Naive thymus-derived CD4-positive, alpha-beta T cell (primary cell): Measurements from ENCODE around the gene IFT25. TPM values are rescaled to one million over a fixed set of nuclear protein-coding genes. Genes with fewer than 3 reads are reported as not detected.
"Not testable (repeated sequence)": the region's sequence is repeated elsewhere in the genome, so short reads cannot be mapped to it uniquely, and the experiment has no call there.

Experiments
- ATAC-seq: fragments of 150-1000 bp; cut with Tn5 transposase; 2 replicates; pipeline ENCODE4 v1.10.0; 2021; ENCODE audit warnings: mild to moderate bottlenecking, moderate library complexity
- CTCF ChIA-PET: fragments of 350-600 bp; sonication (Branson Sonifier 250); formaldehyde crosslinking; loops from one replicate; lab custom pipeline; 2021; ENCODE audit warnings: antibody characterized with exemption; lab: Charles Lee
- POLR2A ChIA-PET: fragments of 350-600 bp; sonication (Branson Sonifier 250); formaldehyde crosslinking; loops from one replicate; lab custom pipeline; 2021; ENCODE audit warnings: antibody characterized with exemption, inconsistent platforms; lab: Charles Lee
- DNase-seq, 9 donors: peaks; one replicate each; pipeline versions ENCODE4 v3.0.0 to v3.0.0-alpha.2; 2020 to 2022; ENCODE audit warnings: mixed read lengths in 1 of 9
- H3K27ac ChIP-seq: one replicate; pipeline ENCODE4 v1.7.0; 2013; ENCODE audit warnings: mild to moderate bottlenecking, low read depth, low read length, moderate library complexity
- H3K27me3 ChIP-seq, 2 donors: one replicate each; pipeline ENCODE4 v1.7.0; 2013; ENCODE audit warnings: low read length in 2 of 2, mild to moderate bottlenecking in 2 of 2, moderate library complexity in 2 of 2; ENCODE audit not compliant: control insufficient read depth in 2 of 2, insufficient read depth in 2 of 2
- H3K36me3 ChIP-seq, 3 experiments: 1 replicate in 2 of 3; 2 replicates in 1 of 3; pipeline ENCODE4 v1.7.0; 2013; ENCODE audit warnings: low read length in 3 of 3, mild to moderate bottlenecking in 3 of 3, moderate library complexity in 1 of 3; ENCODE audit not compliant: insufficient read depth in 3 of 3, control insufficient read depth in 2 of 3
- H3K4me1 ChIP-seq, 2 donors: one replicate each; pipeline ENCODE4 v1.7.0; 2013; ENCODE audit warnings: low read length in 2 of 2, mild to moderate bottlenecking in 2 of 2, moderate library complexity in 1 of 2; ENCODE audit not compliant: control insufficient read depth in 2 of 2, insufficient read depth in 2 of 2
- H3K4me3 ChIP-seq: 2 replicates; pipeline ENCODE4 v1.7.0; 2013; ENCODE audit warnings: mild to moderate bottlenecking, low read length
- H3K9me3 ChIP-seq, 3 experiments: 1 replicate in 2 of 3; 2 replicates in 1 of 3; pipeline ENCODE4 v1.7.0; 2013; ENCODE audit warnings: low read length in 3 of 3; ENCODE audit not compliant: control insufficient read depth in 2 of 3
- H3K27ac Mint-ChIP-seq, 9 donors: one replicate each; pipeline ENCODE4 v1.8.0; 2020 to 2022; ENCODE audit warnings: mixed read lengths in 9 of 9, mild to moderate bottlenecking in 8 of 9, moderate library complexity in 5 of 9, inconsistent platforms in 2 of 9
- H3K27me3 Mint-ChIP-seq, 5 donors: one replicate each; pipeline ENCODE4 v1.8.0; 2021 to 2022; ENCODE audit warnings: mixed read lengths in 5 of 5, mild to moderate bottlenecking in 1 of 5
- H3K36me3 Mint-ChIP-seq, 5 donors: one replicate each; pipeline ENCODE4 v1.8.0; 2020 to 2022; ENCODE audit warnings: mixed read lengths in 5 of 5, mild to moderate bottlenecking in 3 of 5, inconsistent platforms in 1 of 5
- H3K4me1 Mint-ChIP-seq, 7 donors: one replicate each; pipeline ENCODE4 v1.8.0; 2020 to 2022; ENCODE audit warnings: mixed read lengths in 7 of 7, mild to moderate bottlenecking in 3 of 7, inconsistent platforms in 1 of 7
- H3K4me3 Mint-ChIP-seq, 10 donors: one replicate each; pipeline ENCODE4 v1.8.0; 2020 to 2022; ENCODE audit warnings: mild to moderate bottlenecking in 10 of 10, mixed read lengths in 10 of 10, moderate library complexity in 6 of 10, inconsistent platforms in 2 of 10
- H3K9me3 Mint-ChIP-seq, 11 donors: one replicate each; pipeline ENCODE4 v1.8.0; 2020 to 2022; ENCODE audit warnings: mixed read lengths in 11 of 11, mild to moderate bottlenecking in 4 of 11, inconsistent platforms in 1 of 11, moderate library complexity in 1 of 11
- intact Hi-C, 2 donors: fragments of 100-400 bp; cut with micrococcal nuclease; formaldehyde crosslinking; loops; one replicate each; pipeline ENCODE4 v1.15.1; 2023
- polyA plus RNA-seq, 2 donors: library from polyadenylated mRNA; unstranded; fragments of 300-500 nt; fragmentation: Illumina TruSeq; gene quantifications; one replicate each; pipeline ENCODE4 v1.2.3, GENCODE V29; 2021
- total RNA-seq, 6 experiments: library from RNA in 5 of 6; stranded (reverse) in 5 of 6; gene quantifications; 1 replicate in 5 of 6; 2 replicates in 1 of 6; pipeline ENCODE4 v1.2.3 and lab custom pipeline; 2021 to 2026

Gene IFT25
- total RNA-seq (10 to 100 TPM; 17.5 to 59.9 (median 41.3) TPM), polyA plus RNA-seq (10 to 100 TPM; 38.0 to 53.7 TPM), total RNA-seq (lab: John Stamatoyannopoulos, UW) (8.5 reads per million, percentile 33 among the genes with 10 or more reads in this experiment)

DNA sequence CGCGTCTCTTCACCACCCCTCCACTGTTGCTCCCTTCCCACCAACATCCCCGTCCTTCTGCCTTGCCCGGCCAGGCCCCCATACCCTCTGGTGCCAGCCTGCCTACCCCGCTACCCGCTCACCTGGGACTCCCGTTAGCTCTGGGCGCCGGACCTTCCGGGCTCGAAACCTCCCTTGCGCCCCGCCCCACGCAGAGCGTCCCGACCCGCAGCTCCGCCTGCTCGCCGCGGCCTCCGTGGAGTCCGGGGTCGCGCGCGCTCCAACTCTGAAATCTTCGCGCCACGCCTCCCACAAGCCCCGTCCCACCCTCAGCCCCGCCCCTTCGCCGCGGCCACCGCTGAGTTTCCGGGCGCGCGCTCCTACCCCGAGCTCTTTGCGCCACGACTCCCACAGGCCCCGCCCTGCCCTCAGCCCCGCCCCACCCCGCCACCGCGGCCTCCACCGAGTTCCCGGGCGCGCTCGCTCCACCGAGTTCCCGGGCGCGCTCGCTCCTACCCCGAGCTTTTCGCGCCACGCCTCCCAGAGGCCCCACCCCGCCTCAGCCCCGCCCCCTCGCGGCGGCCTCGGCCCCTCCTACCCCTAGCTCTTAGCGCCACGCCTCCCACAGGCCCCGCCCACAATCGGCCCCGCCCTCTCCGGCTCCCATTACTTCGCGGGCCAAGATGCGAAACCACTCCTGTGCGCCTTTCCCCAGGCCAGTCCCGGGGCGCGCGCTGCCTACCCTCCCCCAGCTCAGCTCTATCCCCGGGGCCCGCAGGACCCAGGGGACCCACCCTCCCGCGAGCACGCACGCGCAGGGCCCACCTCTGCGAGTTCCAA, at the start of gene IFT25:
Gene IFT25 (minus strand): TSS at position 267 of the 819 bp plus-strand sequence. CDS start 5,617 bp downstream, outside the sequence.
- H3K4me1 ChIP-seq = peaks cover 17 to 30% of the 10 kb centered on the region in 2 donors
- peak within 1 kb of the TSS; percentile 83 for H3K27ac ChIP-seq
- peak within 1 kb of the TSS; percentile 70 for H3K4me3 ChIP-seq
- peak within 1 kb of the TSS; percentile 91 to 97 (median 96) for H3K4me3 Mint-ChIP-seq
- ATAC-seq (peak; percentile 92), DNase-seq (peak; percentile 96 to 100 (median 99))
- no peaks in the 10 kb centered on the region for H3K27me3 Mint-ChIP-seq
- ChIA-PET CTCF (interaction anchor here (1.4 to 2.3 kb wide), 3 partner anchors 9 to 85 kb away, joined by 5 to 10 read pairs (median 8); no protein-coding TSS in a partner anchor), POLR2A (interaction anchor here (0.6 to 2.4 kb wide), 18 partner anchors 8 to 855 kb away, joined by 3 to 21 read pairs (median 4); partner anchors contain the start of genes TCEANC2, TMEM59, TTC22 and YIPF1)
- intact Hi-C loops = loop anchor here (1.0 to 10.0 kb wide), 20 partner anchors 14 to 1889 kb away; partner anchors contain the start of genes BTF3L4 (in 2 of the 2), NDC1 (in 2 of the 2), SSBP3 (in 2 of the 2) and TCEANC2 (in 2 of the 2)
- no peaks in the 10 kb centered on the region for H3K27me3 ChIP-seq
- no peaks in the 10 kb centered on the region for H3K36me3 ChIP-seq
- H3K27ac Mint-ChIP-seq = peak within 1 kb of the TSS; percentile 83 to 96 (median 93)
- H3K9me3 ChIP-seq = no peaks in the 10 kb centered on the region
- H3K36me3 Mint-ChIP-seq = peaks cover 0 to 15% (median 0%) of the 10 kb centered on the region in 5 donors
- H3K9me3 Mint-ChIP-seq = no peaks in the 10 kb centered on the region
- H3K4me1 Mint-ChIP-seq = peaks cover 33 to 64% (median 56%) of the 10 kb centered on the region in 7 donors

DNA sequence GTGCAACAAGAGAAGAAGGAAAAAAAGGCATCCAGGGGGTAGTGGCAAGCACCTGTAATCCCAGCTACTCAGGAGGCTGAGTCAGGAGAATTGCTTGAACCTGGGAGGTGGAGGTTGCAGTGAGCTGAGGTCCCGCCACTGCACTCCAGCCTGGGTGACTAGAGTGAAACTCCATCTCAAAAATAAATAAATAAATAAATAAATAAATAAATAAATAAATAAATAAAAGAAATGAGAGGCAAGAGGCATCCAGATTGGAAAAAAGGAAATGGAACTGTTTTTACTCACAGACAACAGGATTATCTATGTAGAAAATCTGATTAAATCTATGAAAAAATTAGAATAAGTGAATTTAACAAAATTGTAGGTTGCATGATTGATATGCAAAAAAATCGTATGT, 49.0 kb upstream of the IFT25 start:
- H3K9me3 Mint-ChIP-seq, DNase-seq, H3K27me3 ChIP-seq, H3K36me3 ChIP-seq, CTCF ChIA-PET, H3K36me3 Mint-ChIP-seq, H3K4me3 Mint-ChIP-seq, H3K27me3 Mint-ChIP-seq, H3K27ac Mint-ChIP-seq, intact Hi-C loops, ATAC-seq, POLR2A ChIA-PET, H3K4me1 ChIP-seq, H3K4me3 ChIP-seq, H3K4me1 Mint-ChIP-seq, H3K9me3 ChIP-seq, H3K27ac ChIP-seq: not testable (repeated sequence)

DNA sequence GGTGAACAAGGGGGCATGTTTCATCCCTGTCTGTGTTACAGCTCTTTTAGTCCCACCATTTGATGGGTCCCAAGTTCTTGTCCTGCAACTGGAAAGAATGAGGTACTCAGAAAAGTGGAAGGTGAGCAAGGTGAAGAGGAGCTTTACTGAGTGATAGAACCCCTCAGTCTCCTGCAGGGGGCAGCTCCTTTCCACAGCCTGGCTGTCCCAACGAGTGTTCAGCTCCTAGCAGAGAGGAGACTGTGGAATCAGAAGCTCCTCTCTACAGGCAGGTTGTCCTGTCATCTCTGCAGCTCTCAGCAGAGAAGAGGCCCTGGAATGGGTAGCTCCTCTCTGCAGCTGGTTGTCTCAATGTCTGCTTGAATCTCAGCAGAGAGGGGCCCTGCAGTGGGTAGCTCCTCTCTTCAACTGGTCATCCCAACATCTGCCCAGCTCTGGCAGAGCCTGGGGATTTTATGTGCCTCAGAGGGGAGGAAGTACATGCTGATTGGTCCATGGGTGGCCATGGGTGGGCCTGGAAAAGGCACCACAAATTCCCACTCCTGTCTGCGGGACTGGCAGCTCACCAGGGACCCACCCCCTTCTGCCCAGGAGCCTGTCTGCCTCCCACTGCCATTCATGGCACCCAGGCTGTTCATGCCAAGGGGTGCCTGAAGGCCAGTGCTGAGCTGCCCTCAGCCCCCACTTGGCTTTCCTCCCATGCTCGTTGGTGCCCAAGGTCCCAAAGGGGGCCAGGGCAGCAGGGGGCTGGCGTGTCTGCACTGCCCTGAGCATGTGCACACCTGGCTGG, 46.8 kb upstream of the IFT25 start:
- intact Hi-C loops = no loop called here

DNA sequence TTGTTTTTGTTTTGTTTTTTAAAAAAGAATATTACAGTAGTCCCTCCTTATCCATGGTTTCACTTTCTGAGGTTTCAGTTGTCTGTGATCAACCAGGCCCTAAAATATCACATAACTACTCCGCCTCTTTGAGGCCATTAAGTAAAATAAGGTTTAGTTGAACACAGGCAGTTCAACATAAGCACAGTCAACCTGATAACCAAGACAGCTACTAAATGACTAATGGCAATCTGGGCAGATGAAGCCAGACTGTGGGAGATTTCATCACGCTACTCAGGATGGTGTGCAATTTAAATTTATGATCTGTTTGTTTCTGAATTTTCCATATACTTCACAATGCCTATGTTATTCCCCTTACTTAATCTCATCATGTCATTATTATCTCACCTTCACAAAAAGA, 42.4 kb upstream of the IFT25 start:
- H3K27me3 Mint-ChIP-seq = peaks cover 0 to 2% (median 0%) of the 10 kb centered on the region in 5 donors
- intact Hi-C loops = no loop called here
- Histone ChIP-seq H3K36me3 (no peaks in the 10 kb centered on the region), H3K9me3 (no peaks in the 10 kb centered on the region), H3K4me3 (no peak overlapping the region), H3K27me3 (no peaks in the 10 kb centered on the region), H3K4me1 (peaks cover 0 to 14% of the 10 kb centered on the region in 2 donors), H3K27ac (no peak overlapping the region)
- peak overlapping the region in 8 of 9 donors; percentile 29 to 80 (median 66) for H3K27ac Mint-ChIP-seq
- CTCF ChIA-PET = no interaction called here
- H3K4me1 Mint-ChIP-seq = peaks cover 10 to 43% (median 38%) of the 10 kb centered on the region in 7 donors
- no peak overlapping the region for H3K4me3 Mint-ChIP-seq
- DNase-seq (no peak), ATAC-seq (no peak)
- peaks cover 0 to 6% (median 0%) of the 10 kb centered on the region in 5 donors for H3K36me3 Mint-ChIP-seq
- H3K9me3 Mint-ChIP-seq = peaks cover 0 to 7% (median 0%) of the 10 kb centered on the region in 11 donors
- POLR2A ChIA-PET = no interaction called here

More for the DNA sequence above, 46.8 kb upstream of the IFT25 start:
- no peaks in the 10 kb centered on the region for H3K36me3 ChIP-seq
- H3K27ac ChIP-seq = no peak overlapping the region
- H3K4me3 ChIP-seq = no peak overlapping the region
- no peaks in the 10 kb centered on the region for H3K9me3 ChIP-seq
- H3K27me3 ChIP-seq = no peaks in the 10 kb centered on the region
- Mint-ChIP-seq H3K4me1 (peaks cover 0 to 17% (median 10%) of the 10 kb centered on the region in 7 donors), H3K9me3 (peaks cover 0 to 4% (median 0%) of the 10 kb centered on the region in 11 donors), H3K4me3 (no peak overlapping the region), H3K36me3 (peaks cover 0 to 6% (median 0%) of the 10 kb centered on the region in 5 donors), H3K27ac (no peak overlapping the region), H3K27me3 (peaks cover 0 to 2% (median 0%) of the 10 kb centered on the region in 5 donors)
- ATAC-seq (no peak), DNase-seq (no peak)
- ChIA-PET CTCF (no interaction called here), POLR2A (no interaction called here)
- no peaks in the 10 kb centered on the region for H3K4me1 ChIP-seq

DNA sequence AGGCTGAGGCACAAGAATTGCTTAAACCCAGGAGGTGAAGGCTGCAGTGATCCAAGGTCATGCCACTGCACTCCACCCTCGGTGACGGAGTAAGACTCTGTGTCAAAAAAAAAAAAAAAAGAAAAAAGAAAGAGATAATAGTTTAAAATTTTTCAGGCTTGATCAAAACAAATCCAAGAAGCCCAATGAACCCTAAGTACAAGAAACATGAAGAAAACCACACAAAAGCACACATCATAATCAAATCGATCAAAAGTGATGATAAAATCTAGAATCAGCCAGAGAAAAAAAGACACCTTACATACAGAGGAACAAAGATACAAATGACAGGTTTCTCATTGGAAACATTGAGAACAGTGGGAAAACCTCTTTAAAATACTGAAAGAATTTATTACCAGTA, 41.0 kb upstream of the IFT25 start:
- Histone ChIP-seq H3K36me3 (no peaks in the 10 kb centered on the region), H3K4me3 (no peak overlapping the region), H3K9me3 (no peaks in the 10 kb centered on the region), H3K27ac (no peak overlapping the region), H3K27me3 (no peaks in the 10 kb centered on the region), H3K4me1 (peaks cover 0 to 14% of the 10 kb centered on the region in 2 donors)
- peak in 7 of 9 donors; percentile 11 to 71 (median 62) for DNase-seq
- peak overlapping the region in 6 of 10 donors; percentile 1 to 62 (median 31) for H3K4me3 Mint-ChIP-seq
- H3K27ac Mint-ChIP-seq = peak overlapping the region in 8 of 9 donors; percentile 6 to 75 (median 55)
- CTCF ChIA-PET = no interaction called here
- POLR2A ChIA-PET = no interaction called here
- H3K9me3 Mint-ChIP-seq = peaks cover 0 to 7% (median 0%) of the 10 kb centered on the region in 11 donors
- peaks cover 0 to 2% (median 0%) of the 10 kb centered on the region in 5 donors for H3K27me3 Mint-ChIP-seq
- H3K4me1 Mint-ChIP-seq = peaks cover 10 to 52% (median 48%) of the 10 kb centered on the region in 7 donors
- intact Hi-C loops = no loop called here
- H3K36me3 Mint-ChIP-seq = peaks cover 0 to 4% (median 0%) of the 10 kb centered on the region in 5 donors
- ATAC-seq = peak; percentile 58

DNA sequence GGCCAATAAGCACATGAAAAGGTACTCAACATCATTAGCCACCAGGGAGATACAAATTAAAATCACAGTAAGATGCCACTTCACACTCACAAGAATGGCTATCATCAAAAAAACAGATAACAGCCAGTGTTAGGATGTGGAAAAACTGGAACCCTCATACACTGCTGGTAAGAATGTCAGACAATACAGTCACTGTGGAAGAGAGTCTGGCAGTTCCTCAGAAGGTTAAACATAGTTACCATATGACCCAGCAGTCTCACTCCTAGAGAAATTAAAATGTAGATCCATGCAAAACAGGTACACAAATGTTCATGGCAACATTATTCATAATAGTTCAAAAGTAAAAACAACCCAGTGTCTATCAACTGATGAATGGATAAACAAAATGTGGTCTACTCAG, 39.2 kb upstream of the IFT25 start:
- Mint-ChIP-seq H3K36me3 (peaks cover 0 to 3% (median 0%) of the 10 kb centered on the region in 5 donors), H3K27me3 (peaks cover 0 to 2% (median 0%) of the 10 kb centered on the region in 5 donors), H3K4me3 (peak overlapping the region in 2 of 10 donors; percentile 4 to 45), H3K27ac (peak overlapping the region in 4 of 9 donors; percentile 64 to 90 (median 78)), H3K4me1 (peaks cover 10 to 54% (median 48%) of the 10 kb centered on the region in 7 donors), H3K9me3 (peaks cover 0 to 7% (median 0%) of the 10 kb centered on the region in 11 donors)
- Histone ChIP-seq H3K4me1 (peaks cover 0 to 14% of the 10 kb centered on the region in 2 donors), H3K27me3 (no peaks in the 10 kb centered on the region), H3K36me3 (no peaks in the 10 kb centered on the region), H3K4me3 (no peak overlapping the region), H3K9me3 (no peaks in the 10 kb centered on the region), H3K27ac (no peak overlapping the region)
- CTCF ChIA-PET = no interaction called here
- POLR2A ChIA-PET = no interaction called here
- ATAC-seq (no peak), DNase-seq (no peak)
- intact Hi-C loops = no loop called here
